ENCODE measurements around the gene NCOA7. TPM values are rescaled to one million over a fixed set of nuclear protein-coding genes. Genes with fewer than 3 reads are reported as not detected.

NCOA7 gene
- total and polyA plus RNA-seq, 9 of the 15 experiments (the other 6 are each of a cell fraction or from before 2014, with no cell fraction given): 5.8 to 14.6 (median 9.3) TPM

DNA sequence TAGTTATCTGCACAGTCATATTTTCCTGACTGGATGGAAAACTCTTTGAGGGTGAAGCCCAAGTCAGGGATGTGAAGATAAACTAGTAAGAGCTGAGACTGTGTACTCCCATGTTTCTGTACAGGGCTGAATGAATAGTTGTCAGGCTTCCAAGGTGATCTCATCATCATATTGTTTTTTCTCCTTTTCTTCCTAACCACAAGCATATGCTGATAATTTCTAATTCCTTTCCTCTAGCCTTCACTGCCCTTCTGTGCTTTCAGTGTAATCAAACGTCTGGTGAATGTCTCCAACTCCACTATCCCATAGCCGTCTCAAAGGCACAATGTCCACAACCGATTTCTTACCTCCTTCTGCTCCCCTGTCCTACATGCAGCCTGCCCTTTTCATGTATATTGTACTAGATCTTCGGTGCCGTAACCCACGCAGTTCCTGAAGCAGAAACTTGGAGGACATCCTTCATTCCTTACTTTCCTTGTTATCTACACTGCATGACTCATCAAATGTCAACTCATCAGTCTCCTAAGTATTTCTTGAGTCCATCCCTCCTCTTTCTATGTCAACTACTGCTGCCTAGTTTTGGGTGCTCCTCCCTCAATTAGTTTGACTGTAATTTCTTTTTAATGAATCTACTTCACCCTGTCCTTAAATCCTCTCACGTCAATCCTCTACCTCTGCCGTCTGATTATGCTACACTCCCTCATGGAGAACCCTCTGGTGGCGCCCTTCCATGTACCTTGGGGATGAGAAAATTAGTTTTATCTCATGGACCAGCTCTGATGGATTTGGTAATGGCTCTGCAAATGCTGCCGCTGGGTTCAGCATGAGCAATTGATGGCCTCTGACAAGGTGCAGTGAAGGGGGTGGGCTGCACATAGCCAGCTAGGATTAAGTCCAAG is 21.9 kb downstream of the NCOA7 start (continued):
- TF ChIP-seq, protein P1, sequence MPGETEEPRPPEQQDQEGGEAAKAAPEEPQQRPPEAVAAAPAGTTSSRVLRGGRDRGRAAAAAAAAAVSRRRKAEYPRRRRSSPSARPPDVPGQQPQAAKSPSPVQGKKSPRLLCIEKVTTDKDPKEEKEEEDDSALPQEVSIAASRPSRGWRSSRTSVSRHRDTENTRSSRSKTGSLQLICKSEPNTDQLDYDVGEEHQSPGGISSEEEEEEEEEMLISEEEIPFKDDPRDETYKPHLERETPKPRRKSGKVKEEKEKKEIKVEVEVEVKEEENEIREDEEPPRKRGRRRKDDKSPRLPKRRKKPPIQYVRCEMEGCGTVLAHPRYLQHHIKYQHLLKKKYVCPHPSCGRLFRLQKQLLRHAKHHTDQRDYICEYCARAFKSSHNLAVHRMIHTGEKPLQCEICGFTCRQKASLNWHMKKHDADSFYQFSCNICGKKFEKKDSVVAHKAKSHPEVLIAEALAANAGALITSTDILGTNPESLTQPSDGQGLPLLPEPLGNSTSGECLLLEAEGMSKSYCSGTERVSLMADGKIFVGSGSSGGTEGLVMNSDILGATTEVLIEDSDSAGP (CRISPR knock-in tag; IDR thresholded peaks at IDR 0.05): no peak
- TF ChIP-seq MCM3 (IDR thresholded peaks at IDR 0.05): no peak
- TF ChIP-seq JUNB (CRISPR knock-in tag; conservative IDR thresholded peaks at IDR 0.05): peak; percentile 85
- no peak for TF ChIP-seq SMC3 (conservative IDR thresholded peaks at IDR 0.05; ENCODE audit: insufficient read depth, low read depth, low read length)
- peak; percentile 62; the same call in 1 of the 2 replicates for TF ChIP-seq ADNP (tag; IDR thresholded peaks at IDR 0.05)
- TF ChIP-seq ZKSCAN8 (CRISPR knock-in tag; IDR thresholded peaks at IDR 0.05): no peak
- TF ChIP-seq PRMT5 (CRISPR knock-in tag; IDR thresholded peaks at IDR 0.05): no peak
- no peak for TF ChIP-seq FOXM1 (IDR thresholded peaks at IDR 0.05; ENCODE audit: low read depth)
- TF ChIP-seq FOXM1 (CRISPR knock-in tag; IDR thresholded peaks at IDR 0.05; ENCODE audit: low read depth): no peak
- TF ChIP-seq KAT2B (IDR thresholded peaks at IDR 0.05; ENCODE audit: low read depth, low read length): no peak
- no peak for TF ChIP-seq ZNF232 (CRISPR knock-in tag; IDR thresholded peaks at IDR 0.05)
- TF ChIP-seq SETDB1 (IDR thresholded peaks at IDR 0.05; ENCODE audit: low read length): no peak
- TF ChIP-seq SMAD4 (CRISPR knock-in tag; conservative IDR thresholded peaks at IDR 0.05): no peak; the same call in 1 of the 2 replicates
- TF ChIP-seq, protein P2, sequence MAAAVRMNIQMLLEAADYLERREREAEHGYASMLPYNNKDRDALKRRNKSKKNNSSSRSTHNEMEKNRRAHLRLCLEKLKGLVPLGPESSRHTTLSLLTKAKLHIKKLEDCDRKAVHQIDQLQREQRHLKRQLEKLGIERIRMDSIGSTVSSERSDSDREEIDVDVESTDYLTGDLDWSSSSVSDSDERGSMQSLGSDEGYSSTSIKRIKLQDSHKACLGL (CRISPR knock-in tag; IDR thresholded peaks at IDR 0.05; ENCODE audit: borderline replicate concordance, poor library complexity, severe bottlenecking): no peak
- no peak for TF ChIP-seq HDAC6 (IDR thresholded peaks at IDR 0.05; ENCODE audit: low read depth, low read length)
- no peak for TF ChIP-seq NUFIP1 (IDR thresholded peaks at IDR 0.05; ENCODE audit: partially characterized antibody)
- peak; percentile 96 for TF ChIP-seq SMARCE1 (IDR thresholded peaks at IDR 0.05)
- TF ChIP-seq HNRNPUL1 (IDR thresholded peaks at IDR 0.05; ENCODE audit: low read length): no peak
- TF ChIP-seq, protein P3, sequence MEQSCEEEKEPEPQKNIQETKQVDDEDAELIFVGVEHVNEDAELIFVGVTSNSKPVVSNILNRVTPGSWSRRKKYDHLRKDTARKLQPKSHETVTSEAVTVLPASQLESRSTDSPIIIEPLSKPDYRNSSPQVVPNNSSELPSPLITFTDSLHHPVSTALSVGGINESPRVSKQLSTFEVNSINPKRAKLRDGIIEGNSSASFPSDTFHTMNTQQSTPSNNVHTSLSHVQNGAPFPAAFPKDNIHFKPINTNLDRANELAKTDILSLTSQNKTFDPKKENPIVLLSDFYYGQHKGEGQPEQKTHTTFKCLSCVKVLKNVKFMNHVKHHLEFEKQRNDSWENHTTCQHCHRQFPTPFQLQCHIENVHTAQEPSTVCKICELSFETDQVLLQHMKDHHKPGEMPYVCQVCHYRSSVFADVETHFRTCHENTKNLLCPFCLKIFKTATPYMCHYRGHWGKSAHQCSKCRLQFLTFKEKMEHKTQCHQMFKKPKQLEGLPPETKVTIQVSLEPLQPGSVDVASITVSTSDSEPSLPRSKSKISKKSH (CRISPR knock-in tag; IDR thresholded peaks at IDR 0.05): no peak
- TF ChIP-seq HNRNPL (IDR thresholded peaks at IDR 0.05; ENCODE audit: low read depth, low read length): no peak
- TF ChIP-seq HDAC8 (tag; IDR thresholded peaks at IDR 0.05): no peak
- no peak for TF ChIP-seq HOXB6 (CRISPR knock-in tag; IDR thresholded peaks at IDR 0.05; ENCODE audit: borderline replicate concordance)
- TF ChIP-seq TCF7L2 (IDR thresholded peaks at IDR 0.05; ENCODE audit: low read depth, low read length): no peak
